ENCODE measurements around the gene RAI1.

RAI1 gene

GRCh38 chr17:17778308-17779014 is 97.2 kb downstream of the RAI1 start:
- peaks cover 27% of the 10 kb centered on the region for H3K4me1 ChIP-seq (ENCODE audit: control insufficient read depth, insufficient read depth, low read length)
- no peak overlapping the region for H3K4me3 ChIP-seq (ENCODE audit: low read depth, low read length)
- no peak overlapping the region for H3K27ac ChIP-seq (ENCODE audit: low read depth, low read length)

GRCh38 chr17:17779015-17779611 is 97.9 kb downstream of the RAI1 start:
- H3K4me1 ChIP-seq (ENCODE audit: control insufficient read depth, insufficient read depth, low read length): peaks cover 29% of the 10 kb centered on the region
- H3K36me3 ChIP-seq (ENCODE audit: control insufficient read depth, insufficient read depth, low read length): no peaks in the 10 kb centered on the region
- H3K27me3 ChIP-seq (ENCODE audit: control insufficient read depth, insufficient read depth, low read length): peaks cover 1% of the 10 kb centered on the region; the same call in 1 of the 2 replicates
- no peak overlapping the region for H3K4me3 ChIP-seq (ENCODE audit: low read depth, low read length)
- H3K9me3 ChIP-seq (ENCODE audit: control insufficient read depth, insufficient read depth, low read depth, low read length): no peaks in the 10 kb centered on the region
- no peak overlapping the region for H3K9ac ChIP-seq (ENCODE audit: low read length)
- H3K27ac ChIP-seq (ENCODE audit: low read depth, low read length): no peak overlapping the region

More at GRCh38 chr17:17778308-17779014, 97.2 kb downstream of the RAI1 start:
- no peaks in the 10 kb centered on the region for H3K9me3 ChIP-seq (ENCODE audit: control insufficient read depth, insufficient read depth, low read depth, low read length)
- no peaks in the 10 kb centered on the region for H3K36me3 ChIP-seq (ENCODE audit: control insufficient read depth, insufficient read depth, low read length)
- H3K9ac ChIP-seq (ENCODE audit: low read length): no peak overlapping the region
- H3K27me3 ChIP-seq (ENCODE audit: control insufficient read depth, insufficient read depth, low read length): no peaks in the 10 kb centered on the region; the same call in 1 of the 2 replicates

GRCh38 chr17:17780922-17781590 is 99.8 kb downstream of the RAI1 start:
- Histone ChIP-seq H3K27ac (ENCODE audit: low read depth, low read length) (no peak overlapping the region), H3K27me3 (ENCODE audit: control insufficient read depth, insufficient read depth, low read length) (peaks cover 21% of the 10 kb centered on the region), H3K9me3 (ENCODE audit: control insufficient read depth, insufficient read depth, low read depth, low read length) (no peaks in the 10 kb centered on the region), H3K4me1 (ENCODE audit: control insufficient read depth, insufficient read depth, low read length) (peaks cover 47% of the 10 kb centered on the region), H3K4me3 (ENCODE audit: low read depth, low read length) (peak overlapping the region; percentile 75), H3K36me3 (ENCODE audit: control insufficient read depth, insufficient read depth, low read length) (no peaks in the 10 kb centered on the region), H3K9ac (ENCODE audit: low read length) (no peak overlapping the region)

GRCh38 chr17:17781591-17782496 is 100.6 kb downstream of the RAI1 start:
- Histone ChIP-seq H3K27me3 (ENCODE audit: control insufficient read depth, insufficient read depth, low read length) (peaks cover 25% of the 10 kb centered on the region), H3K9me3 (ENCODE audit: control insufficient read depth, insufficient read depth, low read depth, low read length) (no peaks in the 10 kb centered on the region), H3K4me1 (ENCODE audit: control insufficient read depth, insufficient read depth, low read length) (peaks cover 54% of the 10 kb centered on the region), H3K27ac (ENCODE audit: low read depth, low read length) (no peak overlapping the region; the same call in 1 of the 2 replicates), H3K9ac (ENCODE audit: low read length) (peak overlapping the region; percentile 21), H3K4me3 (ENCODE audit: low read depth, low read length) (peak overlapping the region; percentile 75), H3K36me3 (ENCODE audit: control insufficient read depth, insufficient read depth, low read length) (no peaks in the 10 kb centered on the region)

- no peaks in the 10 kb centered on the region for H3K36me3 ChIP-seq (ENCODE audit: control insufficient read depth, insufficient read depth, low read length)
- peaks cover 60% of the 10 kb centered on the region for H3K4me1 ChIP-seq (ENCODE audit: control insufficient read depth, insufficient read depth, low read length)
- peaks cover 25% of the 10 kb centered on the region for H3K27me3 ChIP-seq (ENCODE audit: control insufficient read depth, insufficient read depth, low read length)
- no peaks in the 10 kb centered on the region for H3K9me3 ChIP-seq (ENCODE audit: control insufficient read depth, insufficient read depth, low read depth, low read length)
- no peak overlapping the region for H3K27ac ChIP-seq (ENCODE audit: low read depth, low read length)
- peak overlapping the region; percentile 55 for H3K9ac ChIP-seq (ENCODE audit: low read length)
- peak overlapping the region; percentile 75 for H3K4me3 ChIP-seq (ENCODE audit: low read depth, low read length)
Measured at GRCh38 chr17:17782523-17783115, 101.4 kb downstream of the RAI1 start.

GRCh38 chr17:17783116-17783824 is 102.0 kb downstream of the RAI1 start:
- Histone ChIP-seq H3K4me3 (ENCODE audit: low read depth, low read length) (peak overlapping the region; percentile 75), H3K9me3 (ENCODE audit: control insufficient read depth, insufficient read depth, low read depth, low read length) (no peaks in the 10 kb centered on the region), H3K9ac (ENCODE audit: low read length) (peak overlapping the region; percentile 55), H3K36me3 (ENCODE audit: control insufficient read depth, insufficient read depth, low read length) (no peaks in the 10 kb centered on the region), H3K4me1 (ENCODE audit: control insufficient read depth, insufficient read depth, low read length) (peaks cover 57% of the 10 kb centered on the region), H3K27ac (ENCODE audit: low read depth, low read length) (peak overlapping the region; percentile 27; the same call in 1 of the 2 replicates), H3K27me3 (ENCODE audit: control insufficient read depth, insufficient read depth, low read length) (peaks cover 25% of the 10 kb centered on the region)

- Histone ChIP-seq H3K36me3 (ENCODE audit: control insufficient read depth, insufficient read depth, low read length) (no peaks in the 10 kb centered on the region), H3K4me3 (ENCODE audit: low read depth, low read length) (peak overlapping the region; percentile 75), H3K9me3 (ENCODE audit: control insufficient read depth, insufficient read depth, low read depth, low read length) (no peaks in the 10 kb centered on the region), H3K27ac (ENCODE audit: low read depth, low read length) (no peak overlapping the region; the same call in 1 of the 2 replicates), H3K9ac (ENCODE audit: low read length) (no peak overlapping the region), H3K4me1 (ENCODE audit: control insufficient read depth, insufficient read depth, low read length) (peaks cover 50% of the 10 kb centered on the region), H3K27me3 (ENCODE audit: control insufficient read depth, insufficient read depth, low read length) (peaks cover 25% of the 10 kb centered on the region)
Measured at GRCh38 chr17:17783825-17784656, 102.8 kb downstream of the RAI1 start.

- H3K27ac ChIP-seq (ENCODE audit: low read depth, low read length): no peak overlapping the region
- H3K4me3 ChIP-seq (ENCODE audit: low read depth, low read length): peak overlapping the region; percentile 75
- no peaks in the 10 kb centered on the region for H3K36me3 ChIP-seq (ENCODE audit: control insufficient read depth, insufficient read depth, low read length)
- H3K27me3 ChIP-seq (ENCODE audit: control insufficient read depth, insufficient read depth, low read length): peaks cover 25% of the 10 kb centered on the region
- H3K4me1 ChIP-seq (ENCODE audit: control insufficient read depth, insufficient read depth, low read length): peaks cover 50% of the 10 kb centered on the region
- no peak overlapping the region for H3K9ac ChIP-seq (ENCODE audit: low read length)
- H3K9me3 ChIP-seq (ENCODE audit: control insufficient read depth, insufficient read depth, low read depth, low read length): no peaks in the 10 kb centered on the region
Measured at GRCh38 chr17:17784657-17785267, 103.5 kb downstream of the RAI1 start.

- no peaks in the 10 kb centered on the region for H3K36me3 ChIP-seq (ENCODE audit: control insufficient read depth, insufficient read depth, low read length)
- H3K27ac ChIP-seq (ENCODE audit: low read depth, low read length): no peak overlapping the region
- no peak overlapping the region for H3K4me3 ChIP-seq (ENCODE audit: low read depth, low read length)
- no peaks in the 10 kb centered on the region for H3K9me3 ChIP-seq (ENCODE audit: control insufficient read depth, insufficient read depth, low read depth, low read length)
- peaks cover 54% of the 10 kb centered on the region for H3K4me1 ChIP-seq (ENCODE audit: control insufficient read depth, insufficient read depth, low read length)
- H3K27me3 ChIP-seq (ENCODE audit: control insufficient read depth, insufficient read depth, low read length): peaks cover 25% of the 10 kb centered on the region
- no peak overlapping the region for H3K9ac ChIP-seq (ENCODE audit: low read length)
Measured at GRCh38 chr17:17785407-17785806, 104.1 kb downstream of the RAI1 start.
